Lower leg skin (tissue), 3 donors: ENCODE data around the gene AFAP1L2.

Source experiments
- CTCF ChIP-seq, 3 donors: fragments of 450-650 bp; IDR thresholded peaks; one replicate each; pipeline ENCODE4 v1.5.1; 2016; ENCODE audit warnings: antibody characterized with exemption in 3 of 3, mild to moderate bottlenecking in 3 of 3, moderate library complexity in 2 of 3
- POLR2A ChIP-seq, 2 donors: fragments of 450-650 bp; IDR thresholded peaks; one replicate each; pipeline ENCODE4 v1.6.1; 2016 to 2017; ENCODE audit warnings: antibody characterized with exemption in 2 of 2, mild to moderate bottlenecking in 1 of 2, moderate library complexity in 1 of 2

GRCh38 chr10:114373631-114374030 is 30.7 kb downstream of the AFAP1L2 start:
- no peak for TF ChIP-seq CTCF (IDR thresholded peaks at IDR 0.05)
- TF ChIP-seq POLR2A (IDR thresholded peaks at IDR 0.05), result no peak
